MCF 10A (cell line): ENCODE data around the gene MEF2D. TPM values are rescaled to one million over a fixed set of nuclear protein-coding genes. Genes with fewer than 3 reads are reported as not detected.
A peak's percentile ranks its signal among the peaks of the same experiment; 100 is the strongest.

Experiments used
- BruUV-seq: library from RNA; stranded (reverse); fragments of 400-500 nt; replicated peaks from 2 replicates; lab custom pipeline; 2021; lab: Mats Ljungman, UMichigan
- CTCF ChIA-PET: fragments of 300-600 bp; sonication (Branson Sonifier 250); formaldehyde crosslinking; extraction: SDS; loops from one replicate; lab custom pipeline; 2021; ENCODE audit warnings: antibody characterized with exemption, inconsistent platforms; lab: Yijun Ruan, JAX
- POLR2A ChIA-PET: fragments of 300-600, 350-650 bp; sonication (Branson Sonifier 250); formaldehyde crosslinking; extraction: SDS; loops from one replicate; lab custom pipeline; 2020; ENCODE audit warnings: antibody characterized with exemption, inconsistent platforms; lab: Yijun Ruan, JAX
- DNase-seq: peaks from one replicate; pipeline ENCODE4 v3.0.0-alpha.2; 2018; ENCODE audit not compliant: unreplicated experiment
- H3K27ac Mint-ChIP-seq: one replicate; pipeline ENCODE4 v1.8.0; 2022; ENCODE audit warnings: mild to moderate bottlenecking, low read depth, mixed read lengths; ENCODE audit not compliant: unreplicated experiment
- H3K27me3 Mint-ChIP-seq: one replicate; pipeline ENCODE4 v1.8.0; 2022; ENCODE audit warnings: mixed read lengths; ENCODE audit not compliant: insufficient read depth, unreplicated experiment
- H3K36me3 Mint-ChIP-seq: one replicate; pipeline ENCODE4 v1.8.0; 2022; ENCODE audit warnings: mild to moderate bottlenecking, moderate library complexity, mixed read lengths; ENCODE audit not compliant: insufficient read depth, unreplicated experiment
- H3K4me1 Mint-ChIP-seq: one replicate; pipeline ENCODE4 v1.8.0; 2022; ENCODE audit warnings: mixed read lengths; ENCODE audit not compliant: insufficient read depth, unreplicated experiment
- H3K4me3 Mint-ChIP-seq: one replicate; pipeline ENCODE4 v1.8.0; 2022; ENCODE audit warnings: mild to moderate bottlenecking, moderate library complexity, mixed read lengths; ENCODE audit not compliant: unreplicated experiment
- H3K9me3 Mint-ChIP-seq: one replicate; pipeline ENCODE4 v1.8.0; 2022; ENCODE audit warnings: mixed read lengths; ENCODE audit not compliant: unreplicated experiment
- CTCF ChIP-seq: fragments of 200-600 bp; IDR thresholded peaks from one replicate; pipeline ENCODE4 v1.8.0; 2022; ENCODE audit warnings: antibody characterized with exemption, mild to moderate bottlenecking; ENCODE audit not compliant: unreplicated experiment
- intact Hi-C: fragments of 100-400 bp; cut with micrococcal nuclease; formaldehyde crosslinking; loops from 2 replicates; pipeline ENCODE4 v1.14.1; 2022
- total RNA-seq: library from RNA; stranded (reverse); gene quantifications from 2 replicates; pipeline ENCODE4 v1.2.3, GENCODE V29; 2022

MEF2D gene
- total RNA-seq, 1 experiment from 2014 or later = 113 TPM

DNA sequence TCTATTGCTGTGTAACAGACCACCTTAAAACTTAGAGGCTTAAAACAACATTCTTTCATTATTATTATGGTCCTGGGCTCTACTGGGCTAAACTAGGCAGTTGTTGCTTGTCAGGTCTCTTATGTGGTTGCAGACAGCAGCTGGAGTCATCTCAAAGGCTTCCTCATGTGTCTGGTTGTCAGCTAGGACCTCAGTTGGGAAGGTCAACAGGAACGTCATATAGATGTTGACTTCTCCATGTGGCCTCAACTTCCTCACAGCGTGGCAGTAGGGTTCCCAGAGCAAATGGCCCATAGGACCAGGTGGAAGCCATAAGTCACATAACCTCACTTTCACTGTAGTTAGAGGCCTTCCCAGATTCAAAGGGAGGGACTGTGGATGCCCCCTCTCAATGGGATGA lies 15.4 kb upstream of the MEF2D start:
- POLR2A ChIA-PET = interaction anchor here (0.6 to 8.8 kb wide), 6 partner anchors 8 to 55 kb away, joined by 3 to 197 read pairs (median 5); partner anchors contain the start of gene MEF2D
- CTCF ChIA-PET = interaction anchor here (0.7 to 2.0 kb wide), 7 partner anchors 10 to 163 kb away, joined by 3 to 5 read pairs (median 3); no protein-coding TSS in a partner anchor

GRCh38 chr1:156513185-156513584 lies 12.6 kb upstream of the MEF2D start:
- no peak overlapping the region for H3K4me3 Mint-ChIP-seq
- intact Hi-C loops = no loop called here
- H3K4me1 Mint-ChIP-seq = peaks cover 56% of the 10 kb centered on the region
- H3K9me3 Mint-ChIP-seq = no peaks in the 10 kb centered on the region
- H3K27me3 Mint-ChIP-seq = no peaks in the 10 kb centered on the region
- no peak for TF ChIP-seq CTCF
- peaks cover 7% of the 10 kb centered on the region for H3K36me3 Mint-ChIP-seq
- BruUV-seq = no TSS peak
- POLR2A ChIA-PET = interaction anchor here (1.6 to 8.8 kb wide), 3 partner anchors 8 to 55 kb away, joined by 5 to 197 read pairs (median 33); partner anchors contain the start of gene MEF2D
- CTCF ChIA-PET = interaction anchor here (0.7 to 1.1 kb wide), 3 partner anchors 12 to 99 kb away, joined by 3 to 4 read pairs (median 3); no protein-coding TSS in a partner anchor
- no peak for DNase-seq
- H3K27ac Mint-ChIP-seq = no peak overlapping the region

More for the DNA sequence above, 15.4 kb upstream of the MEF2D start:
- H3K36me3 Mint-ChIP-seq = no peaks in the 10 kb centered on the region
- intact Hi-C loops = no loop called here
- peaks cover 32% of the 10 kb centered on the region for H3K4me1 Mint-ChIP-seq
- BruUV-seq = no TSS peak
- H3K9me3 Mint-ChIP-seq = no peaks in the 10 kb centered on the region
- H3K4me3 Mint-ChIP-seq = no peak overlapping the region
- no peak for DNase-seq
- TF ChIP-seq CTCF = no peak
- no peaks in the 10 kb centered on the region for H3K27me3 Mint-ChIP-seq
- H3K27ac Mint-ChIP-seq = no peak overlapping the region

GRCh38 chr1:156511644-156512043 lies 11.1 kb upstream of the MEF2D start:
- intact Hi-C loops = no loop called here
- DNase-seq = peak; percentile 97
- no TSS peak for BruUV-seq
- CTCF ChIA-PET = interaction anchor here (0.6 to 3.8 kb wide), 5 partner anchors 10 to 67 kb away, joined by 3 to 24 read pairs (median 3); partner anchors contain the start of gene MEF2D
- POLR2A ChIA-PET = interaction anchor here (0.7 to 8.8 kb wide), 12 partner anchors 9 to 149 kb away, joined by 3 to 197 read pairs (median 11); partner anchors contain the start of genes MEF2D and NAXE
- Mint-ChIP-seq H3K9me3 (no peaks in the 10 kb centered on the region), H3K4me3 (peak overlapping the region; percentile 42), H3K27me3 (no peaks in the 10 kb centered on the region), H3K4me1 (peaks cover 49% of the 10 kb centered on the region), H3K36me3 (peaks cover 7% of the 10 kb centered on the region), H3K27ac (peak overlapping the region; percentile 77)
- TF ChIP-seq CTCF = no peak

DNA sequence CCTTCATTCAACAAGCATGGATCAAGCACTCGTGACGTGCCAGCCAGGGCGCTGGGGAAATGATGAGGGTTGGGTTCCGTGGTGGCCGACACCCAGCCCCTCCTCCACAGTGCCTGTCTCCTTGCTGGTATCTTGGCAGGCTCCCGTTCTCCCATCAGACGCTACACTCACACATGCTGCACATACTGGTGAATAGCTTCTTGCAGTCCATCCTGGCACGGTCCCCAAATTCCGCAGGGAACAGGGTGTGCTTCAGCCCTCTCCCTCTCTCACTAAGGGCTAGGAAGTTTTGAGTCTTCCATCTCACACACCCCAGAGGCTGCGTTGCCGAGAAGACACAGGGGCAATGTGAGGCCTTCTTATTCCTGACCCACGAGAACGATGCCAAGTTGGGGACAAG lies 10.1 kb upstream of the MEF2D start:
- no peak for TF ChIP-seq CTCF
- POLR2A ChIA-PET = interaction anchor here (0.5 to 8.8 kb wide), 18 partner anchors 10 to 532 kb away, joined by 3 to 197 read pairs (median 4); partner anchors contain the start of genes ARHGEF2, MEF2D and NAXE
- peaks cover 49% of the 10 kb centered on the region for H3K4me1 Mint-ChIP-seq
- H3K4me3 Mint-ChIP-seq = peak overlapping the region; percentile 42
- peak overlapping the region; percentile 77 for H3K27ac Mint-ChIP-seq
- DNase-seq = peak; percentile 98
- no TSS peak for BruUV-seq
- no peaks in the 10 kb centered on the region for H3K9me3 Mint-ChIP-seq
- peaks cover 7% of the 10 kb centered on the region for H3K36me3 Mint-ChIP-seq
- no peaks in the 10 kb centered on the region for H3K27me3 Mint-ChIP-seq
- intact Hi-C loops = loop anchor here (1.0 kb wide), 1 partner anchor 9 kb away; no protein-coding TSS in a partner anchor
- CTCF ChIA-PET = interaction anchor here (0.6 to 3.8 kb wide), 6 partner anchors 9 to 828 kb away, joined by 3 to 24 read pairs (median 4); partner anchors contain the start of gene MEF2D
